GM15510 (cell line): ENCODE measurements around the gene ACSM2B.
"Not testable (repeated sequence)": the region's sequence is repeated elsewhere in the genome, so short reads cannot be mapped to it uniquely, and the experiment has no call there.

ENCODE experiments used
- POLR2A ChIP-seq: IDR thresholded peaks from 3 replicates; pipeline ENCODE4 v1.6.1; 2011; ENCODE audit warnings: borderline replicate concordance; ENCODE audit not compliant: insufficient read length; ENCODE audit errors: extremely low read depth

ACSM2B gene, protein sequence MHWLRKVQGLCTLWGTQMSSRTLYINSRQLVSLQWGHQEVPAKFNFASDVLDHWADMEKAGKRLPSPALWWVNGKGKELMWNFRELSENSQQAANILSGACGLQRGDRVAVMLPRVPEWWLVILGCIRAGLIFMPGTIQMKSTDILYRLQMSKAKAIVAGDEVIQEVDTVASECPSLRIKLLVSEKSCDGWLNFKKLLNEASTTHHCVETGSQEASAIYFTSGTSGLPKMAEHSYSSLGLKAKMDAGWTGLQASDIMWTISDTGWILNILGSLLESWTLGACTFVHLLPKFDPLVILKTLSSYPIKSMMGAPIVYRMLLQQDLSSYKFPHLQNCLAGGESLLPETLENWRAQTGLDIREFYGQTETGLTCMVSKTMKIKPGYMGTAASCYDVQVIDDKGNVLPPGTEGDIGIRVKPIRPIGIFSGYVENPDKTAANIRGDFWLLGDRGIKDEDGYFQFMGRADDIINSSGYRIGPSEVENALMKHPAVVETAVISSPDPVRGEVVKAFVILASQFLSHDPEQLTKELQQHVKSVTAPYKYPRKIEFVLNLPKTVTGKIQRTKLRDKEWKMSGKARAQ

DNA sequence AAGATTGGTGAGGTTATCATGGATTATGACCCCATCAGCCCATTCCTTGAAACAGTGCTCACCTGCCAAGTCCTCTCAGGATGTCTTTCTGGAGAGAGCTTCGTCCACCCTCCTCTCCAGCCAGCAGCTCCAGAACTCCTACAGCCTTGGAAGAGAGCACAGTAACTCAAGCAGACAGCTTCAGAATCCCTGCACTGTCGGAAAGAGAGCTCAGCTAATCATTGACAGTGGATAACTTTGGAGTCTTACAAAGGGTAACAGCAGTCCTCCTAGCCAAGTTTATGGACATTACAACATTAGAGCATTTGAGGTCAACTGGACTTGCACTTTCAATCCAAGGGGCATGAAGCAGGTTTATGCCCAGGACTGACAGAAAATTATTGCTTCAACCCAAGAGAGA is at the start of gene ACSM2B:
Gene ACSM2B (minus strand): TSS at position 223 of the 400 bp plus-strand sequence. CDS start 11,522 bp downstream, outside the sequence.
- TF ChIP-seq POLR2A = not testable (repeated sequence)

DNA sequence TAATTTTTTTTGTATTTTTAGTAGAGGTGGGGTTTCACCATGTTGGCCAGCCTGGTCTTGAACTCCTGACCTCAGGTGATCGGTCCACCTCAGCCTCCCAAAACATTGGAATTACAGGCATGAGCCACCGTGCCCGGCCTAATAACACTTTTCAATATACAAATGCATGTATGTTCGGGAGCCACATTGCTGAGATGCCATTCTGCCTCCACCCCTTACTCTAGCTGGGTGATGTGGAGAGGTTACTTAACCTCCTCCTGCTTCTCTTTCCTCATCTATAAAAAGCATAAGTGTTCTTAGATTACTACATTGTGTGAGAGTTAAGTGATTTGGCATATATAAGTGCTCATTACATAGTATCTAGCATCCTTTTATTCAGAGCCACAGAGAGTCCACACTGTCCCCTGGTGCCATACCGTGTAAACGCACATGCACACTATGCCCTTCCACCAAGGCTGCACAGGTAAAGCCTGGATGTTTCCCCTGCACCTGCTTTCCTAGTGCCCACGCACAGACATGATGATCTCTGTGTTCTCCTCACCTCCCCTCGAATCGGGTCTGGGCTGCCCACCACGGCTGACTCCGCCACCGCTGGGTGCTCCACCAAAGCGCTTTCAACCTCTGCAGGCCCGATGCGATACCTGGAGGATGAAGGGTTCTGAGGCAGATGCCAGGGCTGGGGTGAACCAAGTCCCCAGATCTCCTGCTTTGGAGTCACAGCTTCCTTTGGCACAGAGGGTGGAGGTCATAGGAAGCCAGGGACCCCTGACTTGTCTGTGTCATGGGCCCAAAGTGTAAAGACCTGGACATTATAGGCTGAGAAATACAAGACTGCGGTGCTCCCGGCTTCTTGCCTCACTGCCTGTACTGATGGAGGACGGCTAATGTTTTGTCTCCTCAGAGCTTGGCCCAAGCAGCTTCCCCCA is 49.0 kb upstream of the ACSM2B start:
- no peak for TF ChIP-seq POLR2A

DNA sequence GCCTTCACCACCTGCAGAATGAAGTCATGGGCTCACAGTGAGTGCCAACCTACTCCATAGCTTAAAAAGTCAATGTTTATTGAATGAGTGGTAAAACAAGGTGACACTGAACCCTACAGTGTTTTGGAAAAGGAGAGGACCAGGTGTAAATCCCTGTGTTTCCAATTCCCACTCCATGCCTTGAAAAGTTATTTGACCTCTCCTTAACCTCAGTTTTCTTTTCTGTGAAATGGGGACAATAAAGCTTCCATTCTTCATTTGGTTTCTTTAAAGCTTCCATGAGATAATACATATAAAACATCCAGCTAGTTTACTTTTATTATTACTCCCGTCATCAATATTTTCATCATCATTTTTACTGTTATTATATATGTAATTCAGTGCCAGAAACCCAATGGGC is 48.0 kb upstream of the ACSM2B start:
- TF ChIP-seq POLR2A = no peak

DNA sequence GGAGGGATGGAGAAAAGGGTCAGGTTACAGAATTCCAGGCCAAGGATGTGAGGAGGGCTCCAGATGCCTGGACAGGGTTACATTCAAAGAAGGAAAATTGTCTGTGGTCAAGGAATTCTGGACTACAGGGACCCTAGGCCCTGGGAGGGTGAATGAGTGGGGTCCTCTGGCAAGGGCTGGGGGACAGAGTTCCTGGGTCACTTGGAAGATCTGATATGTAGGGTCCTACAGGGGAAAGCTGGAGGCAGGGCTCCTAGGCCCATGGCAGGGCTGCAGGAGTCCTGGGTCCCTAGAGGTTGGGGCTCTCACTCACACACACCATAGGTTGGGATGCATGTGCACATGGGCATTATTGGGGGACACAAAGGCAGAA is 46.3 kb upstream of the ACSM2B start:
- no peak for TF ChIP-seq POLR2A

DNA sequence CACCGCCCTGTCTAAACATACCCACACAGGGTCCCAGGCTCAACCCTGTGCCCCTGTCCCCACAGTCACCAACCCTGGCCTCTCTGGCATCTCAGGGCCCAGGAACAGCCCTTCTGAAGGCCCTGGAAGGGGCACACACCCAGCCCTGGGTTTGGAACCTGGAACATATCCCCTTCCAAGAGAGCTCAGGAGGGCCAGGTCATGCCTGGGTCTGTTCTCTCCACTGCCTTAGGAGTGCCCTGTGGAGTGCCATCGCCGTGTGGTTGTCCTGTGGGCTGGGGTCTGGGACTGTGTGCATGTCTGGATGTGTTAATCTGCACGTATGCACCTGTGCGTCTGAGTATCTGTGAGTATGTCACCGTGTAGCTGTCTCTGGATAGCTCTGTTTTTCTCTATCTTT is 45.2 kb upstream of the ACSM2B start:
- TF ChIP-seq POLR2A = no peak

DNA sequence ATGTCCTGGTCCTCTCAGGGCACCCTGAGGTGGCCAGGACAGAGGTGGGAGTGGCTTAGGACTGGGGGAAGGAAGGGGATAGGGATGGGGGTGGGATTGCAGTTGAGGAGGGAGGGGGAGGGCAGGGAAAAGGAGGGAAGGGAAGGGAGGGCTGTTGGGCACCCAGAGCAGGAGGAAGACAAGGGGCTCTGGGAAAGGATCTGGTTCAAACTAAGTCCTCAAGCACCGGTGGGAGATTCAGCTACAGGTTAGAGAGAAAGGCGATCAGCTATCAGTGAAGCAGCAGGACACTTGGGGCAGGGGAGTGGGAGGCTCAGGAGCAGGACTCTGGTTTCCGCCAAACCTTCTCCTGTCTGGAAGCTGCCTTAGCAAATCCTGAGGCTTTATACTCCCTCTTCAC is 44.6 kb upstream of the ACSM2B start:
- TF ChIP-seq POLR2A = no peak

DNA sequence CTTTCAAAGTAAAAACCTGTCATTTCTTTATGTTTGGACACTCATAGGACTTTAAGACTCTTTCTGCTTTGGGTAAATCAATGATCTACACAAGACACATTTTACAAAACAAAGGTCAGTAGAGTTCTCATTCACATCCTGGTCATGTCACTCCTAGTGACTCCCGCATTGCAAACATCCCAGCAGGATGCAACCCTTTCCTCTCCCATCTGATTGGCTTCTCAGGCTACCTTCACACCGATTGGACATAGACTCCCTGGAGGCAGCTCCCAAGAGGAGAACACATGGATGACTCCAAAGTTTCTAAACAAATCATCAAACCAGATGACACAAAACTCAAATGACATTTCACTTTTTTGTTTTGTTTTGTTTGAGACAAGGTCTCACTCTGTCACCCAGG is 43.8 kb upstream of the ACSM2B start:
- no peak for TF ChIP-seq POLR2A

DNA sequence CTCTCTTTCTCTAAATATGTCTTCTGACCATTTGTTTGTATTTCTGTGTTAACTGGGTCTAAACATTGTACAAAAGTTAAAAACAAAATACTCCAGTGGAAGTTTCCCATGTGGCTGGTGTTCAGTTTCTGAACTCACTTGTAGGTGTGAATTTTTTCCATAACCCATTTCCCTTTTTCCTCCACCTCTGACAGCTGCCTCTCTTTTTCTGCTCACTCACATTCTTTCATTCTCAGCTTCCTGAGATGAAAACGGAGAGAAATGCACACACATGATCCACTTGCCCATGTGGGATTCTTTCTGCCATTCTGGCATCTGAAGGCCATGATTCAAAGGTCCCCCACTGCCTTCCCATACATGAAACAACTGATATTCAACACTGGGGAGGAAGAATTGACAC is 41.1 kb upstream of the ACSM2B start:
- no peak for TF ChIP-seq POLR2A

DNA sequence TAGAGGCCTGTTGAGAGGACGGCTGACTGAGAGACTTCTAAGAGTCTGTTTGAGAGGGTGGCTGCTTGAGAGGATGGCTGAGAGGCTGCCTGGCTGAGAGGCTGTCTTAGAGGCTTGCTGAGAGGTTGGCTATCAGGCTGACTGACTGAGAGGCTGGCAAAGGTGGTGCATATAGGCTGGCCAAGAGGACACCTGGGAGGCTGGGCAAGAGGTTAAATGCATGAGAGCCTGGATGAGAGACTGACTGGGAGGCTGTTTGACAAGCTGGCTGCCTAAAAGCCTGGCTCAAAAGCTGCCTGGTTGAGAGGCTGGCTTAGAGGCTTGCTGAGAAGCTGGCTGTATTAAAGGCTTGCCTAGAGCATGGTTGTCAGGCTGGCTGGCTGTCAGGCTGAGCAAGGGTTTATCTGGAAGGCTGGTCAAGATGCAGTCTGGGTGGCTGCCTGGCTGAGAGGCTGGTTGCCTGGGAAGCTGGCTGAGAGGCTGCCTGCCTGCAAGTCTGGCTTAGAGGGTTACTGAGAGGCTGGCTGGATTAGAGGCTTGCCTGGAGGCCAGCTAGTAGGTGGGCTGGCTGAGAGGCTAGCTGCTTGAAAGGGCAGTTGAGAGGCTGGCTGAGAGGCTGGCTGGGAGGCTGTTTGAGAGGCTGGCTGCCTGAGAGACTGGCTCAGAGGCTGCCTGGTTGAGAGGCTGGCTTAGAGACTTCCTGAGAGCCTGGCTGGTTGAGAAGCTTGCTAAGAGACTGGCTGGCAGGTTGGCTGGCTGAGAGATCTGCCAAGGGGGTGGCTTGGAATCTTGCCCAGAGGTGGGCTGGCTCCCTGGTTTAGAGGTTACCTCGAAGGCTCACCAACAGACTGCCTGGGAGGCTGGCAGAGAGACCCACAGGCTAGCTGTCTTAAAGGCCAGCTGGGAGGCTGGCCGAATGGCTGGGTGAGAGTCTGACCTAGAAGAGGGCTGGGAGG is 38.3 kb upstream of the ACSM2B start:
- no peak for TF ChIP-seq POLR2A

DNA sequence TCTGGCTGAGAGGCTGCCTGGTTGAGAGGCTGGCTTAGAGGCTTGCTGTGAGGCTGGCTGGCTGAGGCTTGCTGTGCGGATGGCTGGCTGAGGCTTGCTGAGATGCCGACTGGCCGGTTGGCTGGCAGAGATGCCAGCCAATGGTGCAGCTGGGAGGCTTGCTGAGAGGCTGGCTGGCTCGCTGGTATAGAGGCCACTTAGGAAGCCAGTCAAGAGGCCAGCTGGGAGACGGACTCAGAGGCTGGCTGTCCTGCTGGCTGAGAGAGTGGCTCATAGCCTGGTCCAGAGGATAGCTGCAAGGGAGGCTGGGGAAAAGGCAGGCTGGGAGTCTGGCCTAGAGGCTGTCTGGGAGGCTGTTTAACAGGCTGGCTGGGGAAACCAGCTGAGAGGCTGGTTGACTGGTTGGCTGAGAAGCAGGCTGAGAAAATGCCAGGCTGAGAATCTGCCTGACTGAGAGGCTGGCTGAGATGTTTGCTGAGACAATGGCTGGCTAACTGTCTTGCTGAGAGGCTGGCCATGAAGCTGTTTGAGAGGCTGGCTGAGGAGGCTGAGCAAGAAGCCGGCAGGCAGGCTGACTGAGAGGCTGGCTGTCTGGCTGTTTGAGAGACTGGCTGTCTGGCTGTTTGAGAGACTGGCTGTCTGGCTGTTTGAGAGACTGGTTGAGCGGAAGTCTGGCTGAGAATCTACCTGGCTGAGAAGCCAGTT is 37.5 kb upstream of the ACSM2B start:
- no peak for TF ChIP-seq POLR2A

DNA sequence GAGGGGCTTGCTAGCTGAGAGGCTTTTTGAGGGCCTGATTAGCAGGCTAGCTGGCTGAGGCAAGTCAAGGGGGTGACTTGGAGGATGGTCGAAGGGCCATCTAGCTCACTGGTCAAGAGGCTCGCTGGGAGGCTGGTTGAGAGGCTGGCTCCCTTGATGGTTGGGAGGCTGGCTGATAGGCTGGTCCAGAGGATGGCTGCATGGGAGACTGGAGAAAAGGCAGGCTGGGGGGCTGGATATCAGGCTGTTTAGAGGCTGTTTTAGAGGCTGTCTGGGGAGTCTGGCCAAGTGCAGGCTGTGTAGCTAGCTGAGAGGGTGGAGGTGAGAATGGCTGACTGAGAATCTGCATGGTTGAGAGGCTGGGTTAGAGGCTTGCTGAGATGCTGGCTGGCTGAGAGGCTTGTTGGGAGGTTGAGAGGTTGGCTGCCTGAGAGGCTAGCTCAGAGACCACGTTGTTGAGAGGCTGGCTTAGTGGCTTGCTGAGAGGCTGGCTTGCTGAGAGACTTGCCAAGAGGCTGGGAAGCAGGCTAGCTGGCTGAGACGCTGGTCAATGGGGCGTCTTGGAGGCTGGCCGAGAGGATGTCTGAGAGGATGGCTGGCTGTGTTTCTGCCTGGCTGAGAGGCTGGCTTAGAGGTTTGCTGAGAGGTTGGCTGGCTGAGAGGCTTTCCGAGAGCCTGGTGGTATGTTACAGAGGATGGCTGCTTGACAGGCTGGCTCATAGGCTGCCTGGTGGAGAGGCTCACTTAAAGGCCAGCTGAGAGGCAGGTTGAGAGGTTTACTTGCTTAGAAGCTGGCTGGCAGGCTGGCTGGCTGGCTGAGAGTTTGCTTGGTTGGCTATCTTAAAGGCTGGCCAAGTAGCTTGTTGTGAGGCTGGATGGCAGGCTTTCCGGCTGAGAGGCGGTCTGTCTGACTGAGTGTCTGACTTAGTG is 36.6 kb upstream of the ACSM2B start:
- no peak for TF ChIP-seq POLR2A

DNA sequence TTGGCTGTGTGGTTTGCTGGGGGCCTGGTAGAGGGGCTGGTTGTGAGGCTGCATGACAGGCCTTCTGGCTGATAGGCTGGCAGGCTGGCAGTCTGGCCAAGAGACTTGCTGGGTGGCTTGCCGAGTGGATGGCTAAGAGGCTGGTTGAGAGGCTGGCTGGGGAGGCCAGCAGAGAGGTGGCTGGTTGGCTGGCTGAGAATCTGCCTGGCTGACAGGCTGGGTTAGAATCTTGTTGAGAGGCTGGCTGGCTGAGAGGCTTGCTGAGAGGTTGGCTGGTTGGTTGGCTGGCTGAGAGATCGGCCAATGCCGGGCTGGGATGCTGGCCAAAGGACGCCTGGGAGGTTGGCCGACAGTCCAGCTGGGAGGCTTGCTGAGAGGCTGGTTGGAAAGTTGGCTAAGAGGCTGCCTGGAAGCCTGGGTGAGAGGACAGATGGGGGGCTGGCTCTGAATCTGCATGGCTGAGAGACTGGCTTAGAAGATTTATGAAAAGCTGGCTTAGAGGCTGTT is 35.9 kb upstream of the ACSM2B start:
- TF ChIP-seq POLR2A = no peak
